GM18907 (cell line): Measurements from ENCODE around the gene CHPT1.
"Not testable (repeated sequence)": the region's sequence is repeated elsewhere in the genome, so short reads cannot be mapped to it uniquely, and the experiment has no call there.

Experiments used
- ATAC-seq: cut with Tn5 transposase; IDR thresholded peaks from one replicate; pipeline ENCODE4 v1.9.1; 2021; ENCODE audit warnings: mild to moderate bottlenecking, moderate library complexity; ENCODE audit not compliant: unreplicated experiment

CHPT1 gene

GRCh38 chr12:101697197-101697929 is at the start of gene CHPT1:
CHPT1 (plus strand) TSS chr12:101697640; CDS start chr12:101697862, 222 bp downstream.
- ATAC-seq = peak; percentile 65

DNA sequence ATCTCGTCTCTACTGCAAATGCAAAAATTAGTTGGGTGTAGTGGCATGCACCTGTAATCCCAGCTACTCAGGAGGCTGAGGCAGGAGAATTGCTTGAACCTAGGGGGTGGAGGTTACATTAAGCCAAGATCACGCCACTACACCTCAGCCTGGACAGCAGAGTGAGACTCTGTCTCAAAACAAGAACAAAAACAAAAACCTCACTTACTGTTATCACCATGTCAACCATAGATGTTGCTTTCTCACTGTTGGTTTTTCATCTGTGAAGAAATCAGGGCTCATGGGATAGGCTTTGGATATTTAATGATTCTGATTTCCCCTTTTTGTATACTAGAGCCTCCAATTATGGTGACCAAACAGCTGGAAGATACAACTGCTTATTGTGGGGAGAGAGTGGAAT is 49.7 kb upstream of the CHPT1 start:
- no peak for ATAC-seq

DNA sequence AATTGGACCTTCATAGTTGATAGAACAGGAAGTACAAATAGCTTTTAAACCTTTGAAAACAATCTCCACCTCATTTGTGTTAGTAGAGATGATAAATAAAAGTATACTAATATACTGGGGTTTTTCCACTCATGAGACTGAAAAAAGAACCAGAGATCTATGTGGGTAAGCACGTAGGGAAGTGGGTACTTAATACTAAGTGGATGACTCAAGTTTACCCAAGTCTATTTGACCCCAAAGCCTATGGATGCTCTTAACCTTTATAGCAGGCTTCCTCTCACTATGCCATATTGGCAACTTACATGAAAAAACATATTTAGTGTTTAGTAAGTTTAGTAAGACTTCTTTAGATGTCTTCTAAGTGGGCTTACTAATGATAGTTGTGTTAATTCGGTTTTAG is 49.2 kb upstream of the CHPT1 start:
- ATAC-seq = no peak

DNA sequence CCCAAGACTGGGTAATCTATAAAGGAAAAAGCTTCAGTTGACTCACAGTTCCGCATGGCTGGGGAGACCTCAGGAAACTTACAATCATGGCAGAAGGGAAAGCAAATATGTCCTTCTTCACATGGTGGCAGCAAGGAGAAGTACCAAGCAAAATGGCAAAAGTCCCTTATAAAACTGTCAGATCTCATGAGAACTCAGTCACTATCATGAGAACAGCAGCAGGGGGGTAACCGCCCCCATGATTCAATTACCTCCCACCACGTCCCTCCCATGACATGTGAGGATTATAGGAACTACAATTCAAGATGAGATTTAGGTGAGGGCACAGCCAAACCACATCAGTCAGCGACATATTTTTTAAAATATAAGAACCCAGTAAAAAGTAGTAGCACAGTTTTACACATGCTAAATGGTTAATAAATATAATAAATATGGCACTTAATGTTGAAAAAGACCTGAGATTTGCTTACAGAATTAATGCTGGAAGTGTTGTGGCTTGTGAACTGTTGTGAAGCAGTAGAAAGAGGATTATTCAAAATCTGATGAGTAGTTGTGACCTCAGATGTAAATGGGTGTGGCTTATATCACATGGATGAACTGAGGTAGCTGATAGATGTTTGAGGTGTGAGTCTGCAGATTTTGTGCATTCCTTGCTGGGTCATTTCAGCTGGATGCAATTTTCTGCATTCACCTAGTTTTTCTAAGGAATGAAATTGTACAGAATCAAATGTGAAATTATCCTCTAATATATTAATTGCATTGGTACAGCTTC is 46.9 kb upstream of the CHPT1 start:
- no peak for ATAC-seq

DNA sequence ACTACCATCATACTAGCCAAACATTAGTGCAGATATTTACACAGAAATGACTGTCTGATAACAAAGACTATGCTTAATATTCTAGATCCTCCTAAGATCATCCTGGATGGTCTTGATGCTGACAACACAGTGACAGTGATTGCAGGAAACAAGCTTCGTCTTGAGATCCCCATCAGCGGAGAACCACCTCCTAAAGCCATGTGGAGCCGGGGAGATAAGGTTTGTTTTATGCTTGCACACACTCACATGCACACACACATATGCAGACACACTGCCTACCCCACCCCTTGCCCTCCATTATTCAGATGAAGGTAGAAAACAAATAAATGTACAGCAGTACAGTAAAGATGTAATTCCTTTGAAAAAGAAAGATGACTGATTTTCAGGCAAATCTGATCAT is 44.4 kb upstream of the CHPT1 start:
- no peak for ATAC-seq

DNA sequence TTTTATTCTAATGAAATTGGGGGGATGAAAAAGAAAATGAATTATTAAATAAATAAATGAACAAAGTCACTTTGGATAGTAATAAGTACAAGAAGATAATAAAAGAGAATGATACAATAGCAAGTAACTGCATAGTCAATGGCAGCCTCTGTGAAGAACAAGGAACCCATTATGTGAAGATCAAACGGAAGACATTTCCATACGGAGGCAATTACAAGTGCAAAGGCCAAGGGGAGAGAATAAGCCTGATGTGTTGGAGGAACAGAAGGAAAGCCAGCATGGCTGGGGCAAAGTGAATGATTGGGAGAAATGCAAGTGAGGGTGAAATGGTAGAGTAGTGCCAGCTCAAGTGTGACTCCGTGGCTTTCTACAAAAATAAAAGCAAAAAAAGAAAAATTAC is 43.9 kb upstream of the CHPT1 start:
- no peak for ATAC-seq

GRCh38 chr12:101654442-101654841 is 43.0 kb upstream of the CHPT1 start:
- no peak for ATAC-seq

GRCh38 chr12:101655393-101655792 is 42.0 kb upstream of the CHPT1 start:
- no peak for ATAC-seq

GRCh38 chr12:101660662-101661061 is 36.8 kb upstream of the CHPT1 start:
- ATAC-seq = not testable (repeated sequence)

DNA sequence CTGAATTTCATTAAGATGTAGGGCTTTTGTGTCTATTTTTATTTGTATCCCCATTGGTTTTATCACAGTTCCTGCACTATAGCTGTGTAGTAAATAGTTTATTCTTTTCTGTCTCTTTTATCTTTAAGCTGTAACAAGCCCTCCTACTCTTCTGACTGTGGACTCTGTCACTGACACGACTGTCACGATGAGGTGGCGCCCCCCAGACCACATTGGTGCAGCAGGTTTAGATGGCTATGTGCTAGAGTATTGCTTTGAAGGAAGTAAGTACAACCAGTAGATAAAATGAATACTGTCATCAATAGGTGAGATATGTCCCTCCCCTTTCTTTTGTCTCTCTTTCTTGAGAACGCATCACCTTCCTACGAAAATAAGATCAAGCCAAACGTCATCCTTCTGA is 34.1 kb upstream of the CHPT1 start:
- no peak for ATAC-seq

DNA sequence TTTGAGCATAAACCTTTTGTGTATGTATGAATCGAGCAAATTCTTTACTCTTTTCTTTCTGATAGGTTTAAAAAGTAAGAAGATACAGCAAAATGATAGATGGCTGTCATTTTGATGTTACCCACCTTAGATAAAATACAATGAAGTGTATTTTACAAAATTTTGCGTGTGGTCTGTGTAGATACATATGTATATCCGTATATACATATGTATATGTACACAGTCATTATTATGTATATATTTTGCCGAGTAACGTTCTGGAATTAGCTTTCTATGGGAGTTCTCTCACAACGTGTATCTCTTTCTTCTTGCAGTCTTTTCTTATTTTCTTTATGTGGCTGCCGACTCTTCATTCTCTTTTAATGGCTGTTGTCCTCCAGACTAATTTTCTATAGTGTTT is 32.4 kb upstream of the CHPT1 start:
- ATAC-seq = no peak

GRCh38 chr12:101666052-101666728 is 31.2 kb upstream of the CHPT1 start:
- ATAC-seq = no peak

DNA sequence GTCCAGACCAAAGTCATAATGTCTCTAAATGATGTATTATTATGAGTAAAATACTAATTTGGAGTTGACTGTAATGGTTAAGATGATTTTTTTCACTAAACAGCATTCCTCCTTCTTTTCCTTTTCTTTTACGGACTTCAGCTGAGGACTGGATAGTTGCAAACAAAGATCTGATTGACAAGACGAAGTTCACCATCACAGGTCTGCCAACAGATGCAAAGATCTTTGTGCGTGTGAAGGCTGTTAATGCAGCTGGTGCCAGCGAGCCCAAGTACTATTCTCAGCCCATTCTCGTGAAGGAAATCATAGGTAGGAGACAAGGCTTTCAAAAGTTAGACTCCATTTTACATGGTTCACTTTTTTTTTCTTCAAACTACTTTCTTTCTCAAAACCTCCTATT is 29.8 kb upstream of the CHPT1 start:
- no peak for ATAC-seq

- no peak for ATAC-seq
Observed at GRCh38 chr12:101670007-101670671, 27.3 kb upstream of the CHPT1 start.

DNA sequence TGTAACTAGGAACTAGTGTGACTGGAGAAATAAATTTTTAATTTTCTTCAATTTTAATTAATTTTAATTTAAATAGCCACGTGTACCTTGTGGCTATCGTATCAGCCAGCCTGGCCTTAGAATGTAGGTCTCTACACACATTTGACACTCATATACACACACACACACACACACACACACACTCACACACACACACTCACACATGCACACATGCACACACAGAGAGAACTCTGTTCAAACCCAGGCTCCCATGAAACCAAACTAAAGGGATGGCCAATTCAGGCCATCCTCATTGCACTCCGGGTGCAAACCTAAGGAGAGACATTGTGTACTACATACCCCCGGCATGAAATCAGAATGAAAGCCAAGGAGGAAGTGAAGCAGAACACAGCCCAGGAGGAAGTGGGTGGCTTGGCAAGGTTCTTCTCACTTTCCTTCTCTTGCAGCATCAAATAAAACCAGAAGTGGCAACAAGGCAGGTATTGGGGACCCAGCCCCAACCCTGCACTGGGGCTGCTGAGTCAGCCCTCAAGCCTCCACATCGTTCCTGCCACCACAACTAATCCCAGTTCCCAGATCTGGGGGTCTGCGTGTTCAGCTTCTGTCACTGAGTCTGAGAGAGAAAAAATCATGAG is 26.2 kb upstream of the CHPT1 start:
- ATAC-seq = peak; percentile 94

DNA sequence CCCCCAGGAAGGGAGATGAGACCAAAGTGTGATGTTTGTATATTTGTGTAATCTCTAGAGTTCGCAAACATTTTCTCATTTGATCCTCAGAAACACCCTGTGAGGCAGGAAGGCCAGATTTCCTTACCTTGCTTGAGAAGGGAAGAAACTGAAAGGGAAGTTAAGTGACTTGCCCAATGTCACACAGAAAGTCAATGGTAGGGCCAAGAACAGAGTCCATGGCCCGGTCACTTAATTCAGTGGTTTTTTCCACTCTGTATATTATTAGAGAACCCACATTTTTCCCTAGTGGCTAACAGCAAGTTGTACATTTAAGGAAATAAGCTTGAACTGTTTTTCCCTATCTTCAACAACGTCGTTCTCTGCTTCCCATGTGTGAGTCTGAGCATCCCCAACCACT is 25.6 kb upstream of the CHPT1 start:
- ATAC-seq = peak; percentile 12

DNA sequence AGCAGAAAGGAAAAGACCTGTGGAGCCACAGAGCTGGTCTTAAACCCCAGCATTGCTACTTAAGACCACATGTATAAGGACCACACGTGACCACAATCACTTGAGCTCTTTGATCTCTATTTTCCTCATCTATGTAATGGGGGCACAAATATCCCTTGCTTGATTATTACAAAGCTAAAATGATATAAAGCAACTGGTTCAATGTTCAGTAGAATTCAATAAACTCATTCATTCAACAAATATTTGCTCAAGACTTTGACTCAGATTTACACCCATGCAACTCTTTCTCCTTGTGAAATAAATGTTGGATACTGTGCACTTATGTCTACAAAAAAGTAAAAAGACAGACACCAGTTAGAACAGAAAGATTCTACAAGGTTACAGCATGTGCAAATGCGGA is 21.9 kb upstream of the CHPT1 start:
- no peak for ATAC-seq

GRCh38 chr12:101676497-101676896 is 20.9 kb upstream of the CHPT1 start:
- ATAC-seq = not testable (repeated sequence)

DNA sequence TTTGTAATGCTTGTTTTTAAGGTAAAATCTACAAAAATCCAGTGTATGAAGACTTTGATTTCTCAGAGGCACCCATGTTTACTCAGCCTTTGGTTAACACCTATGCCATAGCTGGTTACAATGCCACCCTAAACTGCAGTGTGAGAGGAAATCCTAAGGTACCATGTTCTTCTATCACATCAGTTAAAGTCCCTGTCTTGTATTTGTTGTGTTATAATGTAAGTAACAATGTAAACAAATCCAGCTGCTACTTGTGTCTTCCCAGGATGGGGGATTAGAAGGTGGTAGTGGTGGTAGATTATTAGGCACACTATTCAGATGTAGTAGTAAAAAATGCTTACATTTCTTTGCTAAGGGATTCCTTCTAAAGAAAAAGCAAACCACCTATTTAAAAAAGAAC is 19.4 kb upstream of the CHPT1 start:
- ATAC-seq = no peak

DNA sequence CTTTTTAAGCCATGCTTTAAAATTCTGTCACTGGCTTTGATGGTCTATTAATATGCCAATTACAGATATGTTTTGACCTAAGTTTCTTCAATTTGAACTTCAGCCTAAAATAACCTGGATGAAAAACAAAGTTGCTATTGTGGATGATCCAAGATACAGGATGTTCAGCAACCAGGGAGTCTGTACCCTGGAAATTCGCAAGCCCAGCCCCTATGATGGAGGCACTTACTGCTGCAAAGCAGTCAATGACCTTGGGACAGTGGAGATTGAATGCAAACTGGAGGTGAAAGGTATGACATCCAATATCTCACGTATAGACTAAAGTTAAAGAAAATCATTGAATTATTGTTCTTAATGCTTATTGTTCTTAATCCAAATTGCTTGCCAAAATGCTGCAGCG is 17.2 kb upstream of the CHPT1 start:
- ATAC-seq = no peak

DNA sequence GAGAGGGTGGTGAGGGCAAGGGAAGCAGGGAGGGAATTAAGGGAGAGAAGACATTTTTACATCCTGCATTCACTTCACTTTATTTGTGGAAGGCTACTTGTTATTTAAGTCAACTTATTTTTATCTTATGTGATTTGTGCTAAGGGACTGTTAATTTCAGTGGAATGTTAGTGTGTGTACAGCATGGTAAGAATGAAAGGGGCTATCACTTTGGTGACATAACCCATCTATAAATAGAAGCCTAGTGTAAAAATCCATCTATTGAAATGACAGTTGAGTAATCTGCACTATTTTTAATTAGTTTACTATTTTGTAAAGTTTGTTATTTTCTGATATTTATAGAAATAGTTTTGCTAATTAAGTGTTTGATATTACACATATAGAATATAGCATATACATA is 16.8 kb upstream of the CHPT1 start:
- ATAC-seq = no peak
